ENCODE measurements around the gene PDCD6IP.

- TF ChIP-seq, protein P1, sequence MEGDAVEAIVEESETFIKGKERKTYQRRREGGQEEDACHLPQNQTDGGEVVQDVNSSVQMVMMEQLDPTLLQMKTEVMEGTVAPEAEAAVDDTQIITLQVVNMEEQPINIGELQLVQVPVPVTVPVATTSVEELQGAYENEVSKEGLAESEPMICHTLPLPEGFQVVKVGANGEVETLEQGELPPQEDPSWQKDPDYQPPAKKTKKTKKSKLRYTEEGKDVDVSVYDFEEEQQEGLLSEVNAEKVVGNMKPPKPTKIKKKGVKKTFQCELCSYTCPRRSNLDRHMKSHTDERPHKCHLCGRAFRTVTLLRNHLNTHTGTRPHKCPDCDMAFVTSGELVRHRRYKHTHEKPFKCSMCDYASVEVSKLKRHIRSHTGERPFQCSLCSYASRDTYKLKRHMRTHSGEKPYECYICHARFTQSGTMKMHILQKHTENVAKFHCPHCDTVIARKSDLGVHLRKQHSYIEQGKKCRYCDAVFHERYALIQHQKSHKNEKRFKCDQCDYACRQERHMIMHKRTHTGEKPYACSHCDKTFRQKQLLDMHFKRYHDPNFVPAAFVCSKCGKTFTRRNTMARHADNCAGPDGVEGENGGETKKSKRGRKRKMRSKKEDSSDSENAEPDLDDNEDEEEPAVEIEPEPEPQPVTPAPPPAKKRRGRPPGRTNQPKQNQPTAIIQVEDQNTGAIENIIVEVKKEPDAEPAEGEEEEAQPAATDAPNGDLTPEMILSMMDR (IDR thresholded peaks at IDR 0.05 in 4 of 5, conservative IDR thresholded peaks at IDR 0.05 in 1 of 5), result no peak
- TF ChIP-seq POLR2A (IDR thresholded peaks at IDR 0.05), result no peak
These were observed 9.1 kb upstream of the PDCD6IP start for GRCh38 chr3:33789183-33789954.

Measured in gastrocnemius medialis (tissue), 4 donors.